GM12891 (cell line): ENCODE measurements around the gene UNC13A.

Experiments
- POLR2AphosphoS5 ChIP-seq: IDR thresholded peaks from 2 replicates; pipeline ENCODE4 v1.6.1; 2011; ENCODE audit warnings: low read depth, low read length, control low read depth
- TAF1 ChIP-seq: IDR thresholded peaks from 2 replicates; pipeline ENCODE4 v1.6.1; 2011; ENCODE audit warnings: low read depth, low read length, control low read depth

GRCh38 chr19:17687141-17687856, 855 bp downstream of the UNC13A start:
- TF ChIP-seq POLR2AphosphoS5 (no peak), TAF1 (no peak)
